Fibroblast of peridontal ligament (primary cell): Measurements from ENCODE around the gene MST1R.
"Not testable (repeated sequence)": the region's sequence is repeated elsewhere in the genome, so short reads cannot be mapped to it uniquely, and the experiment has no call there.

Experiments
- DNase-seq: peaks from one replicate; pipeline ENCODE4 v3.0.0-alpha.2; 2010; ENCODE audit errors: extremely low read depth

The MST1R gene

GRCh38 chr3:49903451-49904424 lies at the start of gene MST1R:
Gene MST1R (minus strand): TSS chr3:49903873. CDS start chr3:49903609, 264 bp downstream.
- no peak for DNase-seq

GRCh38 chr3:49952924-49953323 lies 49.3 kb upstream of the MST1R start:
- DNase-seq = no peak

GRCh38 chr3:49942651-49943050 lies 39.0 kb upstream of the MST1R start:
- no peak for DNase-seq

DNA sequence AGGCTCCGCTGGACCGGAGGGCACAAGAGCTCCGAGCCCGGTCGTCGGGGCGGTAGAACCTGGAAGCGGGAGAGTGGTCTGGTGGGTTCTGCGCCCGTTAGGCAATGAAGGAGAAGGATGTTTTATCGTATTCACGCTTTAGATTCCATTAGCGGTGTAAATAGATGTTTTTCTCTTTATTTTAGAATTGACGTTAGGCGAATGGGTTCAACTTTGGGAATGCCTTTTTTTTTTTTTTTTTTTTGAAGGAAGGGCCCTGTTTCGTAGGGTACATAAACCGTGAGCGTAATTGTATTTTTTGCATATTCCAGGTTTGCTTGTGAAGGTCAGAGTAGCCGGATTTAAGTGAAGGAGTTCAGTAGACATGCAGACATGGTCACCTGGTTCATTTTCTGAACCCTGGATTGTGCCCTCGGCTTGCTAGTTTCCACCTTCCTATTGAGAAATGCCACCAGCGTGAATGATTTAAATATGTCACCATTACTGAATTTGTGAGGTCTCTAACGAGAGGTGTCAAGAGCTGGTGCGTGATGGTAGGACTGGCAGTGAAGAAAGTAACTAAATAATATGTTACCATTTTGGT lies 37.1 kb upstream of the MST1R start:
- DNase-seq = no peak

DNA sequence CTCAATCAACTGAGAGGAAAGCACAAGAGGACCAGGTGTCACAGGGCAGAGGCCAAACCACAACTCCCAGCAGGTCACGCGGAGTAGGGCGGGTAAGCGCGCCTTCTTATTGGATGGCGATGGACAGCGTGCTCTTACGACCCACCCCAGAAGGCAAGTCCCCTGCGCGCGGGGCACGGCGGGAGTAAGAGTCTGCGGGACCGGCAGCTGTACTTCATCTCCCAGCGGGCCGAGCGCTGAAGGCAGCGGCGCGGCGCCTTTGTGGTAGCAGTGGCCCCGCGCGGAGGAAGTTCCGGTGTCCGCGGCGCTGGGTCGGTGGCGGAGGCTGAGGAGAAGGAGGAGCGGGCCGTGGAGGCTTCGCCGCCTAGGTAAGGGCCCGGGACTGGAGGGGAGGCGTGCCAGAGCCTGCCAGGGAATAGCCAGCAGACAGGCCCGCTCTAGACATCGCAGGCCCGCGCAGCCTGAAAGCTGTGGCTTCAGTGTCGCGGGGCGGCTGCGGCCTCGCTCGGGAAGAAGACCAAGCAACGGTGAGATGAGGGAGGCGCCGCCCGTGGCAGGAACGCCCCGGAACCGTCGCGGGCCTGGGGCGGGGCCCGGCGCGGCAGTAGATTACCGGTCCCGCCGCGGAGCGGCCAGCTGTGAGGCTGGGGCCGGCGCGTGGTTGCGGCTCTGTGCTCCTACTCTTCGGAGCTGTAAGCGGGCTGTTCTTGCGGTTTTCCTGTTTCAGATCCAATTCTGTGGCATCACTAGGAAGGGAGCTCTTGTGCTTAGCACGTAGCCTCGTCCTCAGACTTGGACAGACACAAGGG lies 36.4 kb upstream of the MST1R start, which contains the start of gene RBM6:
Gene RBM6 (plus strand): TSS at position 293 of the 809 bp plus-strand sequence. CDS start 22,492 bp downstream, outside the sequence.
- peak; percentile 95 for DNase-seq

DNA sequence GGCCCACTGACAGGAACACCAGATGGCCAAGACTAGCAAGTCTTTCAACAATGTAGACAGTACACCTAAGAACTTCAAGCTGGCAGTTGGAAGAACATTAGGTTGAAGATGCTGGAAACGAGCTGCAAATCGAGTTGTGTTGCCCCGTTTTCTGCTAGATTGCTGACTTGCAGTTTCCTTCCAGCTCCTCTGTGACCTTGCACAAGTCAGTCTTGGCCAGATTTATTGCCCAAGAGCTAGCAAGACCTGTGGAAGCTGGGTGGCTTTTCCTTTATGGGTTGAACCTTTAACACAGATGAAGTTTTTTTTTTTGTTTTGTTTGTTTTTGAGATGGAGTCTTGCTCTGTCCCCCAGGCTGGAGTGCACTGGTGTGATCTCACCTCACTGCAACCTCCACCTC lies 33.4 kb upstream of the MST1R start:
- DNase-seq = no peak

- DNase-seq = not testable (repeated sequence)
Measured at GRCh38 chr3:49932281-49932680, 28.6 kb upstream of the MST1R start.

DNA sequence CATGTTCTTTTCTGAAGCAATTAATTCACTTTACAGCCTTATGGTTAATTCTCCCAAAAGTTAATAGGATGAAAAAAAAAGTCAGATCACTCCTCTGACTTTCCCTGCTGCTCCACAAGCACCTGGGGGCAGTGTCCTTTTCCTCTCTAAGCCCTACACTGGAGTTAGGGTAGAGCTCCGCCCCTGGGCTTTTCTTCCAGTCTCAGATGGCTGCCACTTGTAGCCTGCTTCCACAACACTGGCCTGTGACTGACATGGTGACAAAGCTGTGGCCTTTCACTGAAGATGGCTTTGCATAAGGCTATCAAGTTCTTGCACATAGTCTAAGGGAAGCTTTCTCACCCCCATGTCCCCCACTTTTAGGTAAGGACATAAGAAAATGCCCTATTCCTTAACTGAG lies 27.2 kb upstream of the MST1R start:
- DNase-seq = no peak

DNA sequence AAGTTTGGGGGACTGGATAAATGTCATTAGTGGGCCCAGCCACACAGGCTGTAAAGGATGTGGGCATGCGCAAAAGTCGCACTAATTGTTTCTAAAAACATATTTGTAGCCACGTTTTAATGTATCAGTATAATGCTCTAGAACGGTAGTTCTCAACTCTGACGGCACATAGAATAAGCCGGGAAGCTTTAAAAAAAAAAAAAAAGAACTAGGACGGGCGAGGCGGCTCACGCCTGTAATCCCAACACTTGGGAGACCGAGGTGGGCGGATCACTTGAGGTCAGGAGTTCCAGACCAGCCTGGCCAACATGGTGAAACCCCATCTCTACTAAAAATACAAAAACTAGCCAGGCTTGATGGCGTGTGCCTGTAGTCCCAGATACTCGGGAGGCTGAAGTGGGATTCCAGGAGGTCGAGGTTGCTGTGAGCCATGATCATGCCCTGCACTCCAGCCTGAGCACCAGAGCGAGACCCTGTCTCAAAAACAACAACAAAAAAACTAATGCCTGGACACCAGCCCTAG lies 26.6 kb upstream of the MST1R start:
- no peak for DNase-seq

GRCh38 chr3:49929291-49930167 lies 25.9 kb upstream of the MST1R start, which contains the start of gene MON1A:
Gene MON1A (minus strand): TSS chr3:49929811. CDS start chr3:49913346, 16,465 bp downstream.
- DNase-seq = peak; percentile 84

GRCh38 chr3:49928481-49929017 lies 24.9 kb upstream of the MST1R start:
- no peak for DNase-seq

DNA sequence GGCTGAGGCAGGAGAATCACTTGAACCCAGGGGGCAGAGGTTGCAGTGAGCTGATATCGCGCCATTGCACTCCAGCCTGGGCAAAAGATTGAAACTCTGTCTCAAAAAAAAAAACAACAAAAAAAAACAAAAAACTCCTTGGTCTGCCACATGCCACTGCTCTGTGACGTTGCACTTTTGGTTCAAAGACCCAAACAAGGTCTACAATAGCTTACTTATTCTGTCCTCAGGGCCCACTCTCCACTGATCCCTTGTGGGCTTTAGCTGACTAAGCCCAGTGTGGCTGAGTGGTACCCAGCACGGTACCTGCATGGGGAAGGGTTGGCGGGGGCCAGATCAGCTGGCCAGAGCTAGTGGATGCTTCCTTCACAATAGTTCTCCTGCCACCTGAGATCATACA lies 24.1 kb upstream of the MST1R start:
- no peak for DNase-seq

DNA sequence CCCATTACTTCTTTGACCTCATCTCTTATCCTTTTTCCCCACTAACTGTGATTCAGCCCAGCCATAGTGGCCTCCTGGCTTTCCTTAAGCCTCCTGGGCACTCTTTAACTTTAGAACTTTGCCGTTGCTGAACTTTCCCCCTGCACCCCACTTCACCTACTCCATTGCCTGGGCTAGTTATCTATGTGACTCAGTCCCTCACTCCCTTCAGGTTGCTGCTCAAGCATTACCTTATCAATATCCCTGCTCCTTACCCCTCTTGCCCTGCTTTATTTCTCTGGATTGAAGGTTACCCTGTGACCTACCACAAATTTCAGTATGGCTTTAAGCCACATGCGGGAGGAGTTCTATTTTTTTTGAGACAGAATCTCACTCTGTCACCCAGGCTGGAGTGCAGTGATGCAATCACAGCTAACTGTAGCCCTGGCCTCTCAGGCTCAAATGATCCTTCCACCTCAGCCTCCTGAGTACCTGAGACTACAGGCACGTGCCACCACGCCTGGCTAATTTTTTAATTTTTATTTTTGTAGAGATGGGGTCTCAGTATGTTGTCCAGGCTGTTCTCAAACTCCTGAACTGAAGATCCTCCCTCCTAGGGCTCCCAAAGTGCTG lies 22.6 kb upstream of the MST1R start:
- no peak for DNase-seq

GRCh38 chr3:49925485-49925884 lies 21.8 kb upstream of the MST1R start:
- DNase-seq = no peak

- DNase-seq = peak; percentile 84
Measured at GRCh38 chr3:49924683-49925082, 21.0 kb upstream of the MST1R start.

GRCh38 chr3:49917806-49918590 lies 14.3 kb upstream of the MST1R start:
- not testable (repeated sequence) for DNase-seq

- peak; percentile 62 for DNase-seq
Measured at GRCh38 chr3:49916686-49917085, 13.0 kb upstream of the MST1R start.

GRCh38 chr3:49914906-49915305 lies 11.2 kb upstream of the MST1R start:
- no peak for DNase-seq

DNA sequence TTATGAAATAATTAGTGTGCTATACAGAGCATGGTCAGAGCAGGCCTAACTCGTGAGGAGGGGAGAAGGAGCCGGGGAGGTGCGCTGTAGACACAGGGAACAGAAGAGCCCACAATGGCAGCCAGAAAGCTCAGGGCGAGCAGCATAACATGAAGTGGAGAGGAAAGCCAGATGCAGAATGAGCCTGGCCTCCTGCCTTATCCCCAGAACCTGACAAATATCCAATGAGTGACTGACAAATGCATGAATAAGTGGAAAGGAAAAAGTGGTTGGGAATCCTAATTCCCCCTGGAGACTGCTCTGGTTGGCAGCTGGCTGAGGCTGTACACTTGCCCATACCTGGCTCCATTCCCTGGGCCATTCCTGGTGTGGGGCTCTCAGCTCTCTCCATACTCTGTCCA lies 9.2 kb upstream of the MST1R start:
- no peak for DNase-seq
